GM19238 (cell line): ENCODE measurements around the gene FCRL1.

Source experiments
- DNase-seq: peaks from one replicate; pipeline ENCODE4 v3.0.0; 2011; ENCODE audit warnings: low spot score; ENCODE audit not compliant: insufficient read length

FCRL1 gene

GRCh38 chr1:157799996-157800395, 19.9 kb downstream of the FCRL1 start:
- DNase-seq: no peak

- DNase-seq: no peak
Observed at GRCh38 chr1:157798211-157798610, 21.7 kb downstream of the FCRL1 start.

GRCh38 chr1:157785248-157785647, 34.7 kb downstream of the FCRL1 start:
- no peak for DNase-seq

DNA sequence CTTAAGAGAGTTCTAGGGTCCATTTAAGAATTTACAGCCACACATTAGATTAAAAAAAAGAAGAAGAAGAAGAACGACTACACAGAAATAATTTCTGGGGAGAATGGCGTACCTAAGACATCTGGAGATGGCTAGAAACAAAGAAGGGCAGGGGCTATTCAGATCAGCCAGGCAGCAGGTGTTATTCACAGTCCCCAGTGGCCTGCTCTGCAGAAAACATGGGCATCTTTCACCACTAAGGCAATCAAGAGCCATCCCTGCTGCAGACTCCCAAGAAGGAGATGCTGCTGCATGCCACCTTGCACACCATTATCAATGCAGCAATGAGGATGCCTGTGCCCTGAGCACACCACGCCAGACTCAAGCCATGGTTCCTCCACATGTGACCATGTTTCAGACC, 35.1 kb downstream of the FCRL1 start:
- DNase-seq: no peak

- DNase-seq: no peak
Observed at GRCh38 chr1:157782931-157783330, 37.0 kb downstream of the FCRL1 start.

- DNase-seq: no peak
Observed at GRCh38 chr1:157781048-157781447, 38.9 kb downstream of the FCRL1 start.

- no peak for DNase-seq
Observed at GRCh38 chr1:157776971-157777391, 42.9 kb downstream of the FCRL1 start, which contains the start of gene FCRL2. Gene FCRL2, minus strand, starts transcription at chr1:157777132. Its CDS starts 59 bp downstream, at chr1:157777073.

- no peak for DNase-seq
Observed at GRCh38 chr1:157775101-157775870, 44.6 kb downstream of the FCRL1 start.

DNA sequence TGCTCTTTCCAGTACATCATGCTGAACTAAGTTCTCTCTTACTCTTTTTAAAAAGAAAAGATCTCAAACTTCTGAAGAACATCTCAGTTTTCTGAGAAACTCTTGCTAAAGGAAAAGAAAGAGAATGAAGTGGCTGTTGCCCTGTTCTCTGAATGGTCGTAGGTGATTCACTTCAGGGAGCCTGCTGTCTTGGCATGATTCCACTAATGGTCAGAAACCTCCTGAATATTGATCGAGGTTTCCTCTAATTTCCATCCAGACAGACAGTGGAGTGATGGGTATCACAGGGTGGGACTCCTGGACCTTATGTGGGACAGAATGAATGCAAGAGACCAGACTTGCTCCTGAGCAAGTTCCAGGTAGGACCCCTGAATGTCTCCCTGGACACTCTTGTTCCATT, 45.5 kb downstream of the FCRL1 start:
- no peak for DNase-seq

DNA sequence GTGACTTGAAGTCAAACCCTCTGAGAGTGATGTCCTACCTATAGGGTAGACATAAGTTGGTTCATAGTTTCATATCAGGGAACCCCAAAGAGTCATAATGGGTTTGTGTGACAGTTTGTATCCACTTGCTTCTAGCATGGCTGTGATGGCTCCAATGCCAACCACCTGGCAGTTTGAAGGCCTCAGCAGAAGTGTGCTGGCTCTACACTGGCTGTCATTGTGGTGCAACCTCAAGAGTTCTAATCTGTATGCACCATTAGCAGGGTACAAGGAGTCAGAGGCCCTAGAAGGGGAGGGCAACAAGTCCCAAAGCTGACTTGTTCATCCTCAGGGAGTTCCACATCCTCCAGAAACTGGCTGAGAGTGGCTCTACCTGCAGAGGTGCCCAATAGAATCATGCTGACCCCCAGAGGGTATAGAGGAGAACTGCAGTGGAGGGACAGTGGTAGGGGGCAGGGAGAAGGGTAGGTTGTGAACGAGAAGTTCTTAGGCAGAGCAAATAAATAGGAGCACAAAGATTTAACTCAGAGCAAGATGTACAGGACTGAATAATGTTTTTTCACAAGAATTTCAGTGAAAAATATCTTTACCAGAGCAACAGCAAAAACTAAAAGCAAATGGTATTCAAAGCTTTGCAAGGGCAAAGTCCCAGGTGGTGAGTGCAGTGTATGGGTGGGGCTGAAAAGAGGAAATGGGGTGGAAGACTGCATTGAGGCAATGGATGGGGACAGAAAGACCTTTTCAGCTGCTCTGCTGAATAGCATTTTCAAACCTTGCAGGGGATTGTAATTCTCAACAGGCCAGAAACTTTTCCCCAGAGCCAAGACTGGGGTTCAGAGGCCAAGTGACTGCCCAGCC, 46.2 kb downstream of the FCRL1 start:
- peak; percentile 39 for DNase-seq

GRCh38 chr1:157771661-157772425, 48.1 kb downstream of the FCRL1 start:
- DNase-seq: no peak

DNA sequence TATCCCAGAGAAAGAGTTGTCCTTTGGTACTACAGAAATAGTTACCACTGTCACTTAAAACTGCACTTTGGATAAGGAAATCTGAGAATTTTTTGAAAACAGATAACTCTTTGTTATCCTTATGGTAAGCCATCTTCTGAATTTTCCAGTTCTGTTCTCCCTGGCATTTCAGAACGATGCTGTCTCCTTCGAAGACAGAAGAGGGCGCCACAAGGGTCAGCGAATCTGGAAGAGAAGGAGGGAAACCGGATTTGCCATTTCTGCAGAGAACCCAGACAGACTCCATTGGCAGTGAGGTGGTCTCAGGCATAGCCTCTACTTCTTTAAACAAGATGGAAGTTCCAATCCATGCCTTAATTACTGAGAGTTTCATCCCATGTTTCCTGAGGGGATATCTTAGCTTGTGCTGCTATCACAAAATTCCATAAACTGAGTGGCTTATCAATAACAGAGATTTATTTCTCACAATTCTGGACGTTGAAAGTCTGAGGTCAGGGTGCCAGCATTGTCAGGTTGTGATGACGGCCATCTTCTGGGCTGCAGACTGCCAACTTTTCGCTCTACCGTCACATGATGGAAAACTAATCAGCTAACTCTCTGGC, 49.4 kb downstream of the FCRL1 start:
- DNase-seq: no peak

DNA sequence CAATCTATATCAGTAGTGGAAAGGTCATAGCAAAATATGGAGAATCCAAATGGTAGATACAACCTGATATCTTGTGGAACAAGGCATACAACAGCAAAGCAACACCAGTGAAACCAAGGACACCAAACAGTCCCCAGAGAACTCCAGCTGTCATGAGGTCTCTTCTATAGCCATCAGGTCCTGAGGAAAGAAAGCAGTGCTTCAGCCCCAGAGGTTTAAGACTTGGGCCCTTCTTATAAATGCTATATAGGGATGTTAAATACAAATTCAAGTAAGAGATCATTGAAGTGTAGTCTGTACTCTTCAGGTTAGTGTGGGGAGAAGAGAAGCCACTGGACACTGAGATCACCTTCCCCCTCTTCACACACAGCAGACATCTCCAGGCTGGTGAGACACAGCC, 53.1 kb downstream of the FCRL1 start:
- no peak for DNase-seq

- DNase-seq: no peak
Observed at GRCh38 chr1:157758018-157758417, 61.9 kb downstream of the FCRL1 start.

- DNase-seq: no peak
Observed at GRCh38 chr1:157753611-157754010, 66.3 kb downstream of the FCRL1 start.

DNA sequence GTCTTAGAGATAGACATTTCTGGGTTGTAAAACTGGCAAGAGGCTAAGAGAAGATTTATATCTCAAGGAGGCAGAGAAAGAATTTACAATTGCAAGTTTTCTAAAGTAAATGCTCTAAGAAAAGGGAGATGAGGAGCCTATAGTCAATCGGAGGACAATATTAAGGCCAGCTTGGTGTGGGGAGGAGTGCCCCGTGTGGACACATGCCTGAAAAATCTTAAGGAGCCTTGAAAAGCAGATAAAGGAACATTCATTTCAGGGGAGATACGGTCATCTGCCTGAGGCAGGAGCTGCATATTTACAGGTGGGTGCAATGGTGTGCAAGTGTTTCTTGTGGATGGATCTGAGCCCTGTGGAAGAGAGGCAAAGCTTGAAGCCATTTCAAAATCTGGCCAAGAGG, 68.6 kb downstream of the FCRL1 start:
- no peak for DNase-seq

DNA sequence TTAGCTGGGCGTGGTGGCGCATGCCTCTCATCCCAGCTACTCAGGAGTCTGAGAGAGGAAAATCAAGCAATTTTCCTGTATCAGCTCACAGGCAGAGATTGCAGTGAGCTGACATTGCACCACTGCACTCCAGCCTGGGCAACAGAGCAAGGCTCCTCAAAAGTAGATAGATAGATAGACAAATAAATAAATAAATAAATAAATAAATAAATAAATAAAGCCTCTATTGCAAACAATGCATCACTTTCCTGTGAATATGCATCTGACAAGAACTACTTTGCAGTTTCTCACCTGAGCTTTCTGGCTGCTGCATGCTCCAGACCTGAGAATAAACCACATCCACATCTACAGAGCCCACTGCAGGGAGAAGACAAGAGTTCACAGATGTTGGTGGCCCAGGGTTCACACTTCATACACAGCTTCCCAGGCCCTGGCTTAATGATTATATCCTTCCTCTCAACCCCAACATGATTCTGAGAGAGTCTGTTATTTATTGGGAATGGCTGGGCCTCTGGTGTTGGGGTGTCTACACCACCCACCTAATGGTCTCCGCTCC, 71.6 kb downstream of the FCRL1 start:
- no peak for DNase-seq
